ENCODE data around the gene LAMA4.

LAMA4 gene

DNA sequence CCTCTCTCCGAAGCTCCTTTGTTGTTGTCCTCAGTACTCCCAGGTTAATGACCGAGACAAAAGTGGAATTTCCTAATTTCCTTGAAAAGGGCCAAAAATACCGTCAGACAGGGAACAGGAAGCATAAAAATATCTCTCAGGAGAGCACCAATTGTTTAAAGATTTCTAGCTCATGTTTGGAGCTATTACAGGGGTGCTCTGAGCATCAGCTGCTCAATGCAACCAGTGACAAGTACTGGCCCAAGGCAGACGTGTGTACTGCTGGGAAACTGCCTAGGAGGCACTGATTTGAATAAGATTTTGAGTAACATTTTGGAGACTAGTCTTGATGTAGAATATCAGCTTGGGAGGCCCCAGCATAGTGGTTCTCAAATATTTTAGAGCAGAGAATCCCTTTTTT, 17.3 kb downstream of the LAMA4 start:
- ATAC-seq: no peak
- DNase-seq: no peak

DNA sequence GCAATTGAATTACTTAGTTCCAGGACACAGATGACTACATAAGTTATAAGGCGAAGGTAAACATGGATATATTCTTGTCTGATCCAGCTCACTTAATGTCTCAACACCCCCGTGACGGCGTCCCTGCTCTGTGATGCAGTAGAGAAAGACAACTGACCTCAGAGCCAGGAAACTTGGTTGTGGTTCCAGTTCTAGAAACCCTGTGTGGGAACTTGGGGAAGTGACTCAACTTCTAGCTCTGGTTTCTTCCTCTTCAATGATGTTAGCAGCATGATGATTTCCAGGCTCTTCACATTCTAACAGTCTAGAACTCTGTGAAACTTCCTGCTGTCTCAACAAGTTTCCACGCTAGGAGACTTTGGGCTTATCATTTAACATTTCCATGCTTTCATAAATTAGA, 18.4 kb downstream of the LAMA4 start:
- ATAC-seq (peak; percentile 96), DNase-seq (peak; percentile 70)

DNA sequence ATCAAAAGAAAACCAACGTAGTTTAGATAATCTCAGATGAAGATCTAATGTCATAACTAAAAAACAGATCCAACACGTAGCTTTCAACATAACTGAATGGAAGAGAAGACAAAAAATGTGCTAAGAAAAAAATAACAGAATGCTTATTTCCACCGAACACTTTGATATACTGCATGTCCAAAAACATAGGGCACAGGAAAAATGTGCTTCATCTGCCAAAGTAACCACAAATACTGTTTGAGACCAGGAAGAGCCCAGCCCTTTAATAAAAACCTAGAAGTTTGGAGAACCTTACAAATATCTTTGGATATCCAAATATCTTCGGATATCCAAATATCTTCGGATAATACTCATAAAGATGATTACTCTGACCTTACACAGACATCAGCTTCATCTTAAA, 19.8 kb downstream of the LAMA4 start:
- DNase-seq (no peak), ATAC-seq (no peak)

DNA sequence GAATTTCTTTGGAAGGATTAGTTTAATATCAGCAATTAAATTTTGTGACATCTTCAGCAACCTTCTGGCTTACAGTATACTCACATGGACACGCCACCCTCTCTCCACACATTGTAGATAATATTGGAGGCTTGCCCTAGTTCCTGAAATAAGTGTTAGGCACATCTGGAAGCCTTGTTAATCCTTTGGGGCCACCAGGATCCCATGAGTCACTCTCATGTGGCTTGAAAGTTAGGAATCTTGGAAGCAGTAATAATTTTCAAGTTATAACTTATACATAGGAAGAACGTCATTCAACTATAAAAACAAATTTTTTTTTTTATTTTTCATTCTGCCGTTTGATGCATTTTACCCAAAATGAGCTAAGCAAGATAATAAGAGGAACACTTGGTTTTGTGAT, 20.5 kb downstream of the LAMA4 start:
- no peak for ATAC-seq
- DNase-seq: no peak

DNA sequence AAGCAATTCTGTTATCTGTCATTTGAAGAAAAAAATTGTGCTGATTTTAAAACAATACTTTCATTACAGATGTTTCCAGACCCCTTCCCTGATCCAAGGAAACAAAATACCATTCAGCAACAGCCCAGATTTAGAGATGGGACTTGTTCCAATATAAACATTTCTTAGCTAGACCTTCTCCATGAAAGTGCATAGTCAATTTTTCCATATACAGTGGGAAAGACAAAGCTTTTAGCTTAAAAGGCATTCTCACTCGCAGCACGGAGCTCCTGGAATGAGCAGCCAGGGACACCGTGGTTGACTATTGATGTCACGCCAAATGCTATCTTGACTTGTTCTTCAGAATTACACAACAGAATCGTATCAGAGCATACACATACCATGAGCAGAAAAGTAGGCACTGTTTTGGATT, 21.5 kb downstream of the LAMA4 start:
- DNase-seq (no peak), ATAC-seq (no peak)

DNA sequence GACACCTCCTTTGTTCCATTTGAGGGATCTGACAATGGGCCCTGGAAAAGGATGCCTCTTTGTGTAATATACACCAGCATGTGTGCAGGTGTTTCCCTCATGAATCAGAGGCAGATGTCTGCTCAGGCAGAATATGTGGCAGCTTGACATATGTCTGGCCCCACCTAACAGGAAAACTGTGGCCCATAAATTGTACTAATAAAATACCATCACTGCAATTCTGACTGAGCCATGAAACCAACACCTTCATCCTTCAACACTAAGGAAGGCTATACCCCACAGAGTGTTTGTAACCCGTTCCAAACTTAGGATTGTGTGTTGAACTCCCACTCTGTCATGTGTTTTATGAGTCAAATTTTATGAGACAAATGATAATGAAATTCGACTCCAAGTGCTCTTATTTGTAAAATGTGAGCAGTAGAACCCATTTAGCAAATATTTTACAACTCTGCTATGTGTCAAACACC, 22.7 kb downstream of the LAMA4 start:
- ATAC-seq (no peak), DNase-seq (no peak)

DNA sequence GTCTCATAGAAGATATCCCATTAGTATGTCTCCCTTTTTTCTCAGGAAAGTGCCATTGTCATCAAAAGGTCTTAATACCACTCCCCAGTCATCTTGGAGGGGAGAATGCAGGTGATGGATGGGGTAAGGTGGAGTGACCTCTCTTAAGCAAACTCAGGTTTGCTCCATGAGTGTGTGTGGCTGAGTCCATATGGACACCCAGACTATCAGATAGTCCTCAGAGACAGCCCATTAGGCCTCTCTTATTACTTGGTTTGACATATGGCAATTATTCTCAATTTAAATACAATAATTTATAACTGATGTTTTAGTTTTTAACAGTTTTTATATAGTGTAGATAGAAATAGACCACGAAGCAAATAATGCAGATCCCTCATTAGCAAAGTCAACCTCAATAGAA, 23.2 kb downstream of the LAMA4 start:
- no peak for ATAC-seq
- no peak for DNase-seq

DNA sequence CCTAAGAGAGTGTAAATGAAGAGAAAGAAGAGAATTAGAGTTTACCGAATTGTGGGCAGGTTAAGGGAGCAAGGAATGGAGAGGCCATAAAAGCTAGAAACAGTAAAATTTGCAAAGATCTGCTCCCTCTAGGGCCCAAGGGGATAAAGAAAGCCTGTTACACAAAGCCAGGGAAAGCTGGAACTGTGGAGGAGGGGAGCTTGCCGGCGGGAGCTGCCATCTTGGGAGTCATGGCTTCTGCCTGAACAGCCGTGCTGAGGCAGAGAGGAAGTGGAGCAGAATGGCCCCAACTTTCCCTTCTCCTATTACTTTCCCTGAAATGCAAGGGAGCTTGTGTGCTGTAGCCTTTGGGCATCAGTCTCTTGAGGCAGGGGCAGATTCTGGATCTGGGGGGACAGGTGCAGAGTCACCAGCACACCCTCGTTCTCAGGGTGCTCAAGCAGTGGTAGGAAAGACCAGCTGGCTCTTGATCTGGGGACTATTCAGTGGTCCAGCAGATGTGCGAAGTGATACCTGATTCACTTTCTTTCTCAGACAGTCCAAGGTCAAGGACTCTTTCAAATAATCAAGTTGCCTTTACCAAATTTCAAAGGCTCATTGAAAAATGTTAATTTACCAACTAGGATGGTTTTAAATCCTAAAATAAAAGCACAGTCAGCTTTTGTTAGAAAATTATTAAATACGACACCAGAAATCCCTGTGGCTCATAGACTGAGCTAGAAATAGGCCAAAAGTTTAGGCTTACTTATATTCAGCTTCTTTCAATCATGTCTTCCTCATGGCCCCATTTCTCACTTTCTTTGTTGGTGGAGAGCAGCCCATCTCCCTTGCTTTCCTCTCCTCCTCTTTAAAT, 25.7 kb downstream of the LAMA4 start:
- no peak for ATAC-seq

DNA sequence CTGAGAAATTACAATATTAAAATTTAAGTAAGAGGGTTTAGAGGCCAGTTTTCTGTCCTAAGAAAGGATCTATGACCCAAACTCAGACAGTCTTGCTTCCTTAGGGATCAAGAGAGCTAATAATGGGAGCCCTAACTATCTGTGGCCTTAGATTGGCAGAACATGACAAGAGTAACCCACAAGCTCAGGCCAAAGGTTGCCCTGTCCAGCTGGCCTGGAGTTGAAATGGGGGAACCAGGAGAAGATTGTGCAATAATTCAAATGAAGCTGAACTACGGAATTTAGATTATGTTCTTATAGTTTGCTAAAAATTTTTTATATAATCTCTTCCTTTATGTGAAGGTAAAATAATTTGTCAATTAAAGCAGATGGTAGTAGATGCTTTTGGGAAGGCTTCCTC, 26.4 kb downstream of the LAMA4 start:
- DNase-seq (no peak), ATAC-seq (no peak)

More for the DNA sequence above, 25.7 kb downstream of the LAMA4 start:
- no peak for DNase-seq

DNA sequence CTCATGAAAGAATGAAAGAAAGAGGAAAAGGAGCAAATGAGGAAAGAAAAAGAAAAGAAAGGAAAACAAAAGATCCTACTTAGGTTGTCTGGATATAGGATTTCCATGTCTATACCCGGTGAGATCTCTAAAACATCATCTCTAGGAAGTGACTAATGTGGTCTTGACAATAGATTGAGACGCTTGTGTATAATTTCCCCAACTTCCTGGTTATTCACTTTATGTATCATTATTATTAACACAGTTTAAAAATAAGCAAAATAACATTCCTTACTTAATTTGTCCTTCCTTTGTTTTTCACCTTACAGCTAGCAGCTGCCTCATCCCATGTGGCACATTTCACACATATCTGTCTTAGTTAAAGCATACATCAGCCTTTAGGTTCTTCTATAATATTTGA, 27.0 kb downstream of the LAMA4 start:
- no peak for ATAC-seq
- DNase-seq: no peak

DNA sequence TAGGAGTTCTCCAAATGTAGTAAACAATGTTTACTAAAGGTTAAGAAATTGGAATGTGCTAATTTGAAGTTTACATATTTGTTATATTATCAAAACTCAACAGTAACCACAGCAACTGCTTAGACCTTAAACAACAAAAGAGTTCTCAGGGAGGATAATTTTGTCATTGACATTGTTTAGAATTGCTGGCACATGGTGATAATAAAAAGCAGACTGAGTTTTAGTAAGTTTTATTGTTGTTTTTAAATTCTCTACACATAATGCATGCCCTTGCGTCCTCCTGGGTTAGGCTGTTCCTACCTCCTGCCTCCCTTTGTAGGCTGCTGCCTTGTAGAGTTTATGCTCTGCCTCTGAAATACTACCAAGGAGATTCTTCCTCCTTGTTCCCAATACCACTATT, 28.7 kb downstream of the LAMA4 start:
- DNase-seq (no peak), ATAC-seq (no peak)

DNA sequence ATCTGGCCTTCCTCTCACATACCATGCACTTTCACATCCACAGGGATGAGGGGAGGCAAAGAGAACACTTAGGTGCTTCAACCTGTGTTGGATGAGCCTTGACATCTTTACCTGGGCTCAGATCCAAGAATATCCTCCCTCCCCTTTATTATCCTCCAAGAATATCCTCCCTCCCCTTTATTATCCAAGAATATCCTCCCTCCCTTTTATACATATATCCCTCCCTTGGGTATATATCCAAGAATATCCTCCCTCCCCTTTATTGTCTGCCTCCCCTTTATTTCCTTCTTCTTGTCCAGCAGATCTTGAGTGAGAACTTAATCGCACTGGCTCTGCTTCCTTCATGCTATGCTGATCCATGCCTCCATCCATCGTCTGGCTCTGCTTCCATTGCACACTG, 30.3 kb downstream of the LAMA4 start:
- ATAC-seq (no peak), DNase-seq (no peak)

DNA sequence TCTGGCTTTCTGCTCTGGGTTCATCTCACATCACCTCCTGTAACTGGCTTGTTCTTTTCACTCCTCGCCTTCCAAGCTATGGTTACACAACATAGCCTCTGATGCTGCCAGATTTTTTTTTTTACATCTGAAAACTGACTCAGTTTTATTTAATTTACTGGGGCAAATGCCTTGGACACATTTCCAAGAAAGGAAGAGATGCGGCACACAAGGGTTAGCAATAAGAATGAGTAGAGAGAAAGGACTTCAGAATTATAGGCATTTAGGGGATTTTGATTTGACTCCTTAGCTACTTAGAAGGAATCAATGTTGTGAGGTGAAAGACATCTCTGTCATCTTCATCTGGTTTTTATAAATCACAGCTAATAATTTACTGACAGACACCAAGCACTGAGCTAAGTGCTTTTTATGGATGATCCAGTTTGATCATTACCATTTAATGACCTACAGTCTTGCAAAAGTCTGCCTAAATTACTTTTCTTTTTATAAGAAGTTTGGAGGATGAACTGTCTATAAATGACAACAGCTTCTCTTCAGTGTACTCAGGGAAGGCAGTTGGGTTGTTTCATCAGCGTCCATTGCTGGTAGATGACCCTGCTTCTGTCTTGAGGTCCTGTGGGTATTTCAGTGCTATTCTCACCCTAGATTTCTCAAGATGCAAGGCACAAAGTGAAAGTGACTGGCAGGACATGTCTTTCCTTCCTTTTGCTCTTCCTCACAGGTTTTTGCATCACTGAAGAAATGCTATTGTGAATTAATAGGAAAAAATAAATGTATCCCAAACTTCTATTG, 31.1 kb downstream of the LAMA4 start:
- no peak for ATAC-seq

DNA sequence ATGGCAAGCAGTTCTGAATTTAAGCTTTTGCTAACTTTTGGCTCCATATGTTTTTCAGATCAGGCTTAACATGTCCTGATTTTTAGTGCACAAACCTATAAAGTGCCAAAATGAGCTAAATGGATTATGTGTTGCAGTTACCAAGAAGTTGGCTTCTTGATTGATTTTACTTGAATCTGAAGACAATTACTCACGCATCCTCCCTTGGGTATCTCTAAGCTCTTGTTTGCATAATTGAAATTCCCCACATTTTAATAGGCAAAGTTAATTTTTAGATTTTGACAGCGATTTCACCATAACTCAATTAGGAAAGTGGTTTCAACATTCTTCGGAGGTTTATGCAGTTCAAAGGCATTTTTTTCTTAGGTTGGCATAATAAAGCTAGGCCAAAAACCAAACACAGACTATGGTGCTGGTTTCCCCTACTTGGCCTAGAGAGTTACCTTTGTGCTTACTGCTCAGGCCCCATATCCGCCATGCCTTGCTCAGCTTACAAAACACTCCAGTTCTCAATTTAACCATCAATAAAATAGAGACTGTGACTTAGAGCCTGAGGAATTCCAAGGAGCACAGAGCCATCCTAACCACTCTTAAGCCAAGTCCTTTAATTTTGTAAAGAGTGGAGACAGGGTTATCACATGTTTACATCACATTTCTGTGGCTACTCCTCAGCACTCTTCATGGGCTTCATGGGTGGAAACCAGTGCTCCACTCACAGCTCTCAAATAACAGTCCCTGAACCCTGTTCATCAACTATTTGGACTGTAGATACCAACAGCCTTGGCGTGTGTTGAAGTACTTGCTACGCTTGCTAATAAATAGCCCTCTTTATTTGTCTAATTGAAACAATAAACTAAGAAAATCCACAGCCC, 32.1 kb downstream of the LAMA4 start:
- ATAC-seq (no peak), DNase-seq (no peak)

More for the DNA sequence above, 31.1 kb downstream of the LAMA4 start:
- DNase-seq: no peak

DNA sequence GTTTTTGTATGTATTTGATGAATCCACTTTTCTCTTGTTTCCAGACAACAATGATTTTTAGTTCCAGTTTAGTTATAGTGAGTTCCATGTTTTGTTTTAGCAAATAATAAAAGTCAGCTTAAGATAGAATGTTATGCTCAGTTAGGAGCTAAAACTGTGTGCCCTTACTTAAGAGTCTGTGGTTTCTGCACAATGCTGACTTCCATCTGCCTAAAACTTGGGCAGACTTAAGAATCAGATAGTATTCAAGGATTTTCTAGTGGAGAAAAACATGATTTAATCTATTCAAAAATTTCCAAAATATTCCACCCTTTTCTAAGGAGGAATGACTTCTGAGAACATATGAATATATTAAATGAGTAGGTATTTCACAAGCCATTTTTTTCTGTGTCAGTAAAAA, 32.8 kb downstream of the LAMA4 start:
- ATAC-seq (no peak), DNase-seq (no peak)

DNA sequence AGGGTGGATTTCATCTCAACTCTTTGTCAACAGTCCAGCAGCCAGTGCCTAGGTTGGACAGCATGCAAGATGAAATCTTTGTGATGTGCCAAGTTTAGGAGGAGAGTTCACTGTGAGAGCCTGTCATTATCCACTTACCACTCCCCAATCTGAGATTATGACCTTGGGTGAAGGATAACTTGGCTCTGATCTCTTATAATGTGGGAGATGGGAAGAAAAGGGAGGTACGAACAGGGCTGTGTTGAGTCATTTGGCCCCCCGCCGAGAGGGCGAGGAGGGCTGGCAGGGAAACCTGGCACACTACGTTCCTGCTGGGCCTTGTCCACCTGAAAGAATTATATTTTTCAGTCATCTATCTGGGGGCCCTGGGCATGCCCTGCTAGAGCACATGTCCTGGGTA, 35.8 kb downstream of the LAMA4 start:
- no peak for ATAC-seq
- DNase-seq: no peak

DNA sequence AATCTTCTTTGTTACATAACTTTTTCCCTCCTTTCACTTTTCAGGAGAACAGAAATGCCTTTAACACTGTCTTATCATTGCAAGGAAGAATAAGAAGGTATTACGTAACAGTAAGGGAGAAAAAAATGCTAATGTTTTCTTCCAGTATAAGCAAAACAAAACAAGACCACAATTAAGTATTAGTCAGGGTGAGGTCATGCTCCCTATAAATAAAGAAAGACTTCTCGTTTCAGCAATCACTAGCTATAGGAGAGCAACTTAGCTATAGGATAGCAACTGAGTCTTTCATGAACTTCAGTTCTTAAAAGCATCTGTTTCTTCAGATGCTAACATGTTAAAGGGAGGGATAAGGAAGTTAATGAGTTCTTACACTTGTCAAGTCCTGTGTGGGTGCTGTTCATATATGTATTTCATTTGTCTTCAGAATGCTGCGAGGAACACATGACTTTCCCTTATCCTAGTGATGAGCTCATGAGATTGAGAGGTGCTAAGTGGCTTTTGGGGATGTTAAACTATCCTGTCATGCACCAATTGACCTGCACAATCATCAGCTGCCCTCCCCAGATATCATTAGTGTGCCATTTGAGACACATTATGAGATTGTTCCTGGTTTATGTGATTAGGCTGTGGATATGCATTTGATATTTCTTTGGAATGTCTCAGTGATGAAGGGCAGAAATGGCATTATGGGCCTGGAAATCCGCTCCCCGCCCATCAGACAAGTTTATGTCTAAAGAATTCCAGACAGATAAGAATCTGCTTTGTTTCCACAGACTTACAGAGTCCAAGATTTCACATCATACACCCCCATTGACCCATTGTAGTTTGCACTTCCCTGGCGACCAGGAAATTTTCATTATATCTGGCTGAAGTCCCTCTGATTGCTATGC, 37.5 kb downstream of the LAMA4 start:
- ATAC-seq (no peak), DNase-seq (no peak)

DNA sequence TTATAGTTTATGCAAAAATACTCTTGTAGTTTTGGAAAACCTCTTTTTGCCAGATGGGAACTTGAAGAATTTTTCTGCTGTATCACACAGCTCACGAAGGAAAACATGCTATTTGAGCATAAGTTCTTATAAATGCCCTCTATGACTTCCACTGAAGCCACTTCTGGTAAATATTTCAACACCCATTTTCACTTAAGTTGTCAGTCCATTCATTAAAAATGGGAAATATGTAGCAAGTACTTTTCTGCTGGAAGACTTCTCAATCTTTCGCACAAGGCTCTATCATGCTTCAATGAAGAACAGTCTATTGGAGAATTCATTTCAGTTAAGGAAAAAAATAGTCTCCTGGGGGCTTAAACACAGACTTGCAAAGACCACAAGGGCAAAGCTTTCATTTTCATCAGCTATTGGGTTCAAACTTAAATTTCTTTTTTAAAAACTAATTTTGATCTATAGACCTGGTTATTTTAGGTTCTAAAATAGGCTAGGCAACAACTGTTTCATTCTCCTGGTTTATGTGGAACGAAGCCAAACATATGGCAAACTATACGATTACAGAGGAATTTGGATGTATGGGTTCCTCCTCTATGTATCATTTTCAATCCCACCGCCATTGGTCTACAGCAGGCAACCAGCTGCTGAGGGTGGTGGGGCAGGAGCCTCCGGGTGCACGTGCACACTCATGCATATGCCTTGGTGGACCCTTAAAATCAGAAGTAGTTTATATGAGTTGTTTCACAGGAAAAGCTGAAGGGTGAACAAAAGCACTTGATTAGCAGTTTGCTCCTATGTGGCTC, 38.7 kb downstream of the LAMA4 start:
- DNase-seq: no peak
- ATAC-seq: no peak

DNA sequence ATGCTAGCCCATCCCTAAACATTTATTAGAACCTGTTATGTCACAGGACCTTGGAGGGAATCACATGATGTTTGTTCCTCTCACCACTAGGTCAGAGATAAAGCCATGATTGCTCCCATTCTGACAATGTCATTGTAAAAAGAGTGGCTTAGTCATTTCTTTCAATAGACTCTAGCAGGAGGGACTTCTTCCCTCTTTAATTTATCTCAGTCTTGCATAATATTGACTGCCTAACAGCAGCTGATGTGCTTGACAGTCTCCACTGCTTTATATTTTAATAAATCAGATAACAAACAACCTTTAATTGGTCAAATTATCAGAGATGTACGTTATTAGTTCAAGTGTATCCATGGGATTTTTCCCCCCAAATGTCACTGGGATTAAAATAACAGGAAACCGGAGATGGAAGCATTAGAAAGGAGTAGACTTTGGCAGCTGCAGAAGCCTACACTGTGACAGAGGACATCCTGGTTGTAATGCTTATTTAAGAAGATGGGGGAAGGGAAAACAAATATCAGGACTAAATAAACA, 39.6 kb downstream of the LAMA4 start:
- DNase-seq: no peak

DNA sequence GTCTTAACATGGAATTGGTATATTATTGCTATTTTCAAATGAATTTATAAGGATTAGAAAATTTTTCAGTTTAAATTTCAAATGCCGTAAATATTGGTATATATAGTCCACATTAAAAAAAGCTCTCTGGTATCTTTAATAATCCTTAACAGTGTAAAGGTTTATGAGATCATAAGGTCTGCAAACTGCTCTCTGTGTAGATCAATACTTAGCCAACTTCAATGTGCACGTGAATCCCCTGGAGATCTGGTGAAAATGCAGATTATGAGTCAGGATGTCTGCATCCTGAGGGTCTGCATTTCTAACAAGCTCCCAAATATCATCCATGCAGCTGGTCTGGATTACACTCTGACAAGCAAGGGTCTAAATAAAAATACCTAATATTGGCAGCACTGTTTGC, 43.5 kb downstream of the LAMA4 start:
- DNase-seq (no peak), ATAC-seq (no peak)

More for the DNA sequence above, 39.6 kb downstream of the LAMA4 start:
- ATAC-seq: no peak

Data from stimulated activated naive CD8-positive, alpha-beta T cell treated with anti-CD3 and anti-CD28 coated beads, Interleukin-15, Interleukin-2, amounts not matched to agents 100 U/mL and 50 U/mL, for 24 hours (primary cell).